H9 (cell line): ENCODE measurements around the gene TLR3. TPM values are rescaled to one million over a fixed set of nuclear protein-coding genes. Genes with fewer than 3 reads are reported as not detected.

Experiments
- DNase-seq: peaks from one replicate; pipeline ENCODE4 v3.0.0-alpha.2; 2017
- H2AFZ ChIP-seq: one replicate; pipeline ENCODE4 v1.6.1; 2013; ENCODE audit warnings: mild to moderate bottlenecking, low read length, control low read depth, moderate library complexity
- H2AK5ac ChIP-seq: 2 replicates; pipeline ENCODE4 v1.6.1; 2013; ENCODE audit warnings: low read length, control low read depth, mixed read lengths; ENCODE audit not compliant: insufficient read length
- H2BK120ac ChIP-seq: one replicate; pipeline ENCODE4 v1.6.1; 2013; ENCODE audit warnings: low read depth, mild to moderate bottlenecking, low read length, control low read depth, inconsistent platforms; ENCODE audit not compliant: poor library complexity, severe bottlenecking
- H2BK12ac ChIP-seq: 2 replicates; pipeline ENCODE4 v1.6.1; 2013; ENCODE audit warnings: low read length, control low read depth, mixed read lengths, low read depth; ENCODE audit not compliant: insufficient read length
- H2BK15ac ChIP-seq: 2 replicates; pipeline ENCODE4 v1.6.1; 2013; ENCODE audit warnings: low read depth, low read length, control low read depth
- H2BK20ac ChIP-seq: one replicate; pipeline ENCODE4 v1.6.1; 2013; ENCODE audit warnings: low read depth, mild to moderate bottlenecking, low read length, control low read depth, inconsistent platforms; ENCODE audit not compliant: poor library complexity, severe bottlenecking
- H2BK5ac ChIP-seq: 2 replicates; pipeline ENCODE4 v1.6.1; 2013; ENCODE audit warnings: low read length, control low read depth, mixed read lengths; ENCODE audit not compliant: insufficient read length
- H3K14ac ChIP-seq: 2 replicates; pipeline ENCODE4 v1.6.1; 2013; ENCODE audit warnings: low read length, control low read depth; ENCODE audit not compliant: insufficient read depth
- H3K18ac ChIP-seq: 2 replicates; pipeline ENCODE4 v1.6.1; 2013; ENCODE audit warnings: low read depth, mild to moderate bottlenecking, mixed read lengths, low read length, control low read depth; ENCODE audit not compliant: insufficient read length
- H3K23ac ChIP-seq: 2 replicates; pipeline ENCODE4 v1.6.1; 2013; ENCODE audit warnings: low read length, control low read depth, mixed read lengths, low read depth; ENCODE audit not compliant: insufficient read length
- H3K23me2 ChIP-seq: 2 replicates; pipeline ENCODE4 v1.6.1; 2013; ENCODE audit warnings: low read depth, mild to moderate bottlenecking, mixed read lengths, low read length, control low read depth; ENCODE audit not compliant: insufficient read length, poor library complexity, severe bottlenecking
- H3K27ac ChIP-seq: 2 replicates; pipeline ENCODE4 v1.5.1; 2013; ENCODE audit warnings: low read length, control low read depth, mixed read lengths, low read depth; ENCODE audit not compliant: insufficient read length
- H3K27me3 ChIP-seq: 2 replicates; pipeline ENCODE4 v1.6.1; 2013; ENCODE audit warnings: low read length, control low read depth, inconsistent platforms; ENCODE audit not compliant: insufficient read depth
- H3K4ac ChIP-seq: 2 replicates; pipeline ENCODE4 v1.6.1; 2013; ENCODE audit warnings: low read depth, mild to moderate bottlenecking, control low read depth, inconsistent platforms, low read length, moderate library complexity
- H3K4me1 ChIP-seq: 2 replicates; pipeline ENCODE4 v1.6.1; 2013; ENCODE audit warnings: low read length, control low read depth, inconsistent platforms; ENCODE audit not compliant: insufficient read depth
- H3K4me2 ChIP-seq: 2 replicates; pipeline ENCODE4 v1.6.1; 2013; ENCODE audit warnings: low read length, control low read depth, mixed read lengths; ENCODE audit not compliant: insufficient read length, insufficient read depth
- H3K56ac ChIP-seq: 2 replicates; pipeline ENCODE4 v1.6.1; 2013; ENCODE audit warnings: low read depth, mild to moderate bottlenecking, mixed read lengths, low read length, control low read depth; ENCODE audit not compliant: insufficient read length
- H3K79me1 ChIP-seq: 2 replicates; pipeline ENCODE4 v1.6.1; 2013; ENCODE audit warnings: low read depth, mild to moderate bottlenecking, moderate library complexity, low read length, control low read depth, inconsistent platforms; ENCODE audit not compliant: insufficient read depth, poor library complexity, severe bottlenecking
- H3K79me2 ChIP-seq: 2 replicates; pipeline ENCODE4 v1.6.1; 2013; ENCODE audit warnings: low read length, control low read depth, inconsistent platforms; ENCODE audit not compliant: insufficient read depth
- H3K9ac ChIP-seq: 2 replicates; pipeline ENCODE4 v1.6.1; 2013; ENCODE audit warnings: low read length, control low read depth, mixed read lengths; ENCODE audit not compliant: insufficient read length; ENCODE audit errors: extremely low read depth
- H3K9me3 ChIP-seq: one replicate; pipeline ENCODE4 v1.6.1; 2013; ENCODE audit warnings: low read depth, low read length, inconsistent platforms; ENCODE audit not compliant: control insufficient read depth
- H3T11ph ChIP-seq: one replicate; pipeline ENCODE4 v1.6.1; 2013; ENCODE audit warnings: mild to moderate bottlenecking, low read length, control low read depth, inconsistent platforms
- H4K20me1 ChIP-seq: one replicate; pipeline ENCODE4 v1.6.1; 2013; ENCODE audit not compliant: control insufficient read depth, insufficient read length, insufficient read depth
- H4K5ac ChIP-seq: 2 replicates; pipeline ENCODE4 v1.6.1; 2013; ENCODE audit warnings: low read depth, mild to moderate bottlenecking, mixed read lengths, low read length, control low read depth; ENCODE audit not compliant: insufficient read length
- H4K8ac ChIP-seq: replicated peaks from 2 replicates; pipeline ENCODE4 v1.6.1; 2013; ENCODE audit warnings: low read length, control low read depth, mixed read lengths, low read depth; ENCODE audit not compliant: insufficient read length
- H4K91ac ChIP-seq: 2 replicates; pipeline ENCODE4 v1.6.1; 2013; ENCODE audit warnings: low read depth, mild to moderate bottlenecking, moderate library complexity, mixed read lengths, low read length, control low read depth; ENCODE audit not compliant: insufficient read length
- H3K27ac Mint-ChIP-seq, 3 experiments: 2 replicates in 2 of 3; 3 replicates in 1 of 3; pipeline ENCODE4 v1.8.0; 2020 to 2021; ENCODE audit warnings: mixed read lengths in 3 of 3, mild to moderate bottlenecking in 1 of 3, moderate library complexity in 1 of 3
- H3K27me3 Mint-ChIP-seq: 2 replicates; pipeline ENCODE4 v1.8.0; 2021; ENCODE audit warnings: low read depth, mild to moderate bottlenecking, moderate library complexity, mixed read lengths
- H3K36me3 Mint-ChIP-seq, 3 experiments: 2 replicates in 2 of 3; 3 replicates in 1 of 3; pipeline ENCODE4 v1.8.0; 2020 to 2021; ENCODE audit warnings: low read depth in 3 of 3, mixed read lengths in 3 of 3; ENCODE audit not compliant: insufficient read depth in 1 of 3
- H3K4me1 Mint-ChIP-seq, 2 experiments: 2 replicates each; pipeline ENCODE4 v1.8.0; 2020; ENCODE audit warnings: mixed read lengths in 2 of 2
- H3K4me3 Mint-ChIP-seq, 2 experiments: 2 replicates in 1 of 2; 3 replicates in 1 of 2; pipeline ENCODE4 v1.8.0; 2020 to 2021; ENCODE audit warnings: mild to moderate bottlenecking in 2 of 2, mixed read lengths in 2 of 2, moderate library complexity in 1 of 2
- H3K9me3 Mint-ChIP-seq, 2 experiments: 2 replicates in 1 of 2; 3 replicates in 1 of 2; pipeline ENCODE4 v1.8.0; 2020; ENCODE audit warnings: mild to moderate bottlenecking in 2 of 2, mixed read lengths in 2 of 2, moderate library complexity in 1 of 2
- WGBS: extraction: QIAGEN DNeasy Blood & Tissue Kit; methylation state at CpG from one replicate; pipeline ENCODE4 v1.1.7; 2013; ENCODE audit warnings: missing lambda C conversion rate, low lambda C conversion rate, mixed read lengths; ENCODE audit not compliant: insufficient read length; ENCODE audit errors: extremely low coverage; 5-methylcytosine and 5-hydroxymethylcytosine counted together
- total RNA-seq: library from RNA; stranded (reverse); gene quantifications from 2 replicates; pipeline ENCODE4 v1.2.1, GENCODE V29; 2021
- TF ChIP-seq, protein P1 (sequence below): fragments of 200-600 bp; sonication (generic); conservative IDR thresholded peaks from 3 replicates; pipeline ENCODE4 v1.8.0; 2021; ENCODE audit warnings: antibody characterized with exemption, mild to moderate bottlenecking

The TLR3 gene
- total RNA-seq, 1 experiment from 2014 or later: 0.92 TPM

DNA sequence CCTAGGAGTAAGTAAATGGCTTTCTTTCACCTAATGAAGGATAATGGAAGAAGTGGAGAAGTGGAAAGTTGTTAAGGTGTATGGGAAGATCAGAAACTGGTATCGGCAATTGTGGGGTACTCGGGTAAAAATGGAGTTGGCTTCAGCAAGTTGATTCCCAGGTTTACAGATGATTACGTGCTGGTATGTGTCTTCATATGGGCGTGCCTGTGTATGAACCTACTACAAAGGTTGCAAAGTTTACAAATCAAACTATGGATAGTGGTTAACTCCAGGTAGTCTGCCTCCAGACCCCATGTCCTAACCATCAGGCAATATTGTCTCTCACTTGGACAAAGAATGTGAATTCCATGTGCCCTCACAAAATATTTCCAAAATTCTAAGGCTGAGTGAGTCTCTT, 773 bp downstream of the TLR3 start:
- H3K9me3 ChIP-seq: no peaks in the 10 kb centered on the region
- H3K27ac ChIP-seq: no peak overlapping the region
- no peaks in the 10 kb centered on the region for H3K23me2 ChIP-seq
- H3K4me2 ChIP-seq: no peak overlapping the region
- no peak overlapping the region for H3K4ac ChIP-seq
- no peaks in the 10 kb centered on the region for H3K27me3 ChIP-seq
- no peak overlapping the region for H2AFZ ChIP-seq
- peaks cover 2% of the 10 kb centered on the region; the same call in 1 of the 2 replicates for H3K4me1 ChIP-seq
- H4K8ac ChIP-seq: no peak overlapping the region
- H3K4me3 Mint-ChIP-seq: no peak overlapping the region
- no peaks in the 10 kb centered on the region for H3K9me3 Mint-ChIP-seq
- no peaks in the 10 kb centered on the region for H3K27me3 Mint-ChIP-seq
- no peak overlapping the region for H3K23ac ChIP-seq
- no peak overlapping the region for H2BK120ac ChIP-seq
- no peak overlapping the region for H2BK12ac ChIP-seq
- no peak overlapping the region for H3T11ph ChIP-seq
- no peak overlapping the region for H4K91ac ChIP-seq
- H2BK5ac ChIP-seq: no peak overlapping the region
- no peak overlapping the region for H3K56ac ChIP-seq
- H3K27ac Mint-ChIP-seq: no peak overlapping the region
- no peak overlapping the region for H3K18ac ChIP-seq
- no peaks in the 10 kb centered on the region for H3K36me3 Mint-ChIP-seq
- H3K79me1 ChIP-seq: no peaks in the 10 kb centered on the region
- H3K9ac ChIP-seq: no peak overlapping the region
- 100% methylated on average over 1 of the region's 4 CpGs for WGBS
- H3K14ac ChIP-seq: no peak overlapping the region
- H3K4me1 Mint-ChIP-seq: peaks cover 11 to 20% of the 10 kb centered on the region in 2 experiments
- no peaks in the 10 kb centered on the region for H3K79me2 ChIP-seq
- no peak overlapping the region for H2AK5ac ChIP-seq
- H4K5ac ChIP-seq: no peak overlapping the region
- DNase-seq: no peak
- TF ChIP-seq, protein P1, sequence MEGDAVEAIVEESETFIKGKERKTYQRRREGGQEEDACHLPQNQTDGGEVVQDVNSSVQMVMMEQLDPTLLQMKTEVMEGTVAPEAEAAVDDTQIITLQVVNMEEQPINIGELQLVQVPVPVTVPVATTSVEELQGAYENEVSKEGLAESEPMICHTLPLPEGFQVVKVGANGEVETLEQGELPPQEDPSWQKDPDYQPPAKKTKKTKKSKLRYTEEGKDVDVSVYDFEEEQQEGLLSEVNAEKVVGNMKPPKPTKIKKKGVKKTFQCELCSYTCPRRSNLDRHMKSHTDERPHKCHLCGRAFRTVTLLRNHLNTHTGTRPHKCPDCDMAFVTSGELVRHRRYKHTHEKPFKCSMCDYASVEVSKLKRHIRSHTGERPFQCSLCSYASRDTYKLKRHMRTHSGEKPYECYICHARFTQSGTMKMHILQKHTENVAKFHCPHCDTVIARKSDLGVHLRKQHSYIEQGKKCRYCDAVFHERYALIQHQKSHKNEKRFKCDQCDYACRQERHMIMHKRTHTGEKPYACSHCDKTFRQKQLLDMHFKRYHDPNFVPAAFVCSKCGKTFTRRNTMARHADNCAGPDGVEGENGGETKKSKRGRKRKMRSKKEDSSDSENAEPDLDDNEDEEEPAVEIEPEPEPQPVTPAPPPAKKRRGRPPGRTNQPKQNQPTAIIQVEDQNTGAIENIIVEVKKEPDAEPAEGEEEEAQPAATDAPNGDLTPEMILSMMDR: no peak
- H2BK20ac ChIP-seq: no peak overlapping the region
- H2BK15ac ChIP-seq: no peak overlapping the region
- H4K20me1 ChIP-seq: no peaks in the 10 kb centered on the region
